HG02884 (cell line): ENCODE results near the gene NDUFA13.

ENCODE experiments used
- ATAC-seq: cut with Tn5 transposase; IDR thresholded peaks from one replicate; pipeline ENCODE4 v1.9.1; 2021; ENCODE audit warnings: mild to moderate bottlenecking, moderate library complexity; ENCODE audit not compliant: unreplicated experiment

Gene NDUFA13

DNA sequence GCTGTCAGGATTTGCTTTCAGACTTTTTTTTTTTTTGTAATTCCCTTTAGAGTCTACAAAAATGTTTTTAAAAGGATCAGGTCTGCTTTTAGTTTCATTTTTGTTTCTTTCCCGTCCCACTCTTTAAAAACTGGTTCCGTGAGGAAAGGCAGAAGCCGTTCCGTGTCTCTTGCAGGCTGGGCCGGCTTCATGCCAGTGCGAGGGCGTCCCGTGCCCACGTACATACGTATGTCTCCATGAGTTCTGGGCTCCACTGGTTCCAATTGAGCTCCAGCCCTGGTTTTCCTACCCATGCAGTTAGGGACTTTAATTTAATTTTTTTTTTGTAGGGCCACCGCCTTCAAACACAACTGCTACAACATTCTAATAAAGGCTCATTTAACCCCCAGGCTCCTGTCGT, 9.4 kb upstream of the NDUFA13 start:
- ATAC-seq, result no peak

DNA sequence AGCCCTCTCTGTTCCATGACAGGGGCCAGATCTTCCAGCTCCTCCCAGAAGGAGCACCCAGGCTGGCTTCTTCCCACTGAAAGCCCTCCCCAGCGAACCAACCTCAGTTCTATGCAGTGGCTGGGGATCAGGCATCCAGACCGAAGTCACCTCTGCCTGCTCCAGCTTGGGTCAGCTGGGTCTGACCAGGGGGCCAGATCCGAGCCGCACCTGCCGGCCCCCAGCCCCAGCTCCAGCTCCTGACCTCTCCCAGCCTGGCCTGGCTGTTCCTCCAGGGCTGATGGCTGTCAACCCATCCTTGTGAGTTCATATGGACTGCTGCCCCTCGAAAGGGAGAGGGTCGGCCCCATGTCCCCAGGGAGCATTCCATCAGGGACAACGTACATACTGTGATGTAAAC, 8.7 kb upstream of the NDUFA13 start:
- ATAC-seq, result no peak

DNA sequence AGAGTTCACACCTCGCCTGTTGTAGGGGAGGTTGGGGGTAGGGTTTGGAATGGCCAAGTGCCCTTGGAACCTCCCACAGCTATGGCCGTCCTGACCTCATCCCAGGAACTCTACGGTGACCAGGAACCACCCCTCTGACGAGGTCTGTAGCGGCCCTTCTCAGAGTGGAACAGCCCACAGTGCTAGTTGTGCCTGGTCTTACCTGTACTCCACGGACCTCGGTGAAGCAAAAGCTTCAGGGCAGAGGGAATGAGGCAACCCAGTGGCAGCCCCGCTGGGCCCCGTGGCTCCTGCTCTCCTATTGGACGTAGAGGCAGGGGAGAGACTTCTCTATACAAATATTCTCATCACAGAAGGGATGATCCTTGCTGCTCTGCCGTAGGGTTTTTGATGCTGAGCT, 7.8 kb upstream of the NDUFA13 start:
- ATAC-seq, result no peak

DNA sequence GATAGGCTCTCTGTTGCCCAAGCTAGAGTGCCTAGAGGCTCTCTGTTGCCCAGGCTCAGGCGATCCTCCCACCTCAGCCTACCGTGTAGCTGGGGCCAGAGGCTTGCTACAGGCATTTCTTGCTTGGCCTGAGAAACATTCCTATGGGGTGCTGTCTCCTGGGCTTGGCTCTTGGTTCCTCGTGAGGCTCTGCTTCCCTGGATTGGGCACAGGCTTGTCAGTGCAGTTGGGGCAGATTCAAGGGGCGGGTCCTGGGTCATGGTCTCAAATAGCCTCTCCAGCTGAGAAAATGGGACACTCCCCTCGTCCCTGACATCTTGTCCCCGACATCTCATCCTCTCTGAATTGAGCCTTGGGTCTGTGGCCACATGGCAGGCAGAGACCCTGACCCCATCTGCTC, 5.6 kb upstream of the NDUFA13 start:
- no peak for ATAC-seq

DNA sequence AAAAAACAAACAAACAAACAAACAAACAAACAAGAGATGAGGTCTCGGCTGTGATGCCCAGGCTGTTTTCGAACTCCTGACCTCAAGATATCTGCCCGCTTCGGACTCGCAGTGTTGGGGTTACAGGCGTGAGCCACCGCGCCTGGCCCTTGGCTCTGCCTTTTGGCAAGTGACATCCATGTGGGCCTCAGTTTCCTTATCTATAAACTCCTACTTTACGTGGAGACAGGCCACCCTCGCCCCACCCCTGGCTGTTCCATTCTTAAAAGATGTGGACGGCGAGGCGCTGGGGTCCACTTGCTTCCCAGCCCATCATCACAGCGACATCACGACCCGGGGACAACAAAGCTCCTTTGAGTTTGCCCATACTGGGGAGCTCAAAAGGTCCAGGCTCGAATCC, 2.3 kb upstream of the NDUFA13 start:
- no peak for ATAC-seq

DNA sequence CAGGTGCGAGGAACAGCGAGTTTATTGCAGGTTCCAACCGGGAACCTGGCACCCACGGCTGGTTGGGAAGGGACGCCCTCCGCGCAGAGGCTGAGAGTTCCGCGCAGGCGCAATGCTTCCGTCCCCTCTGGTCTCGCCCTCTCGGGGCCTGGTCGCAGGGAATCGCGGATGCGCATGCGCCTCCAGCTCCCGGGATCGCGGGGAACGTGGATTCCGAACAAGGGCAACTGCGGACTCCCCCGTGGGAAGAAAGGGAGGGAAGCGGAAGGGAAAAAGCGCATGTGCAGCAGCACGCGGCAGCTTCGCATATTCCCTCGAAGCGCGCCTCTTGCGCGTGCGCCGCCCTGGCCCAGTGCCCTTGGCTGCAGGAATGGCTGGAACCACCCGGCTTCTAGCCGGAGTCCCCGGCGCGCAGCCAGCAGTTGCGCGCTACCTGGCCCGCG, 1.8 kb upstream of the NDUFA13 start:
- no peak for ATAC-seq

DNA sequence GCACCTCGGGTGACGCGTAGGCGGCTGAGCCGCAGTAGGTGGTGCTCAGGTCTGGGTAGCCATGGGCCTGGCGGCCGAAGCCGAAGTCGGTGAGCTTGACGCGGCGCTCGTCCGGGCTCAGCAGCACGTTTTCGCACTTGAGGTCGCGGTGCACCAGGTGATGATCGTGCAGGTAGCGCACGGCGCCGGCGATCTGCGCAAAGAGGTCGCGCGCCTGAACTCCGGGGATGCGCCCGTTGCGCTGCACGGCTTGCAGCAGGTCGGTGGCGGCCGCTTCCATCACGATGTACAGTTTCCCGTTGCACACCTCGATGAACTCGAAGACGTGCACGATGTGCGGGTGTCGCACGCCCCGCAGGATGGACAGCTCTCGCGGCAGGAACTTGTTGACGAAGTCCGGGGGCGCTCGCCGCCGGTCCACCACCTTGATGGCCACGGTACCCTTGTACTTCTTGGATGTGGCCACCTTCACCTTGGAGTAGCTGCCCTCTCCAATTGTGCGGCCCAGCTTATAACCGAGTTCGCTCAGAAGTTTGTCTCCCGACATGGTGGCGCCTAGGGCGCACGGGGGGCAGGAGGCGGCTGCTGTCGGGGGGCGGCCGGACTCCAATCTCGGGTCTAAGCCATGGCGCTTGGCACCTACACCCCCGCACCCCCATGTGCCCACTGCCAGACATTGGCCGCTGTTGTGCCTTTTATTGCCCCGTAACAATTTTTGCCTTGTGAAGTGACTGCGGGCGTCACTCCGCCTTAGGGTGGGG, 964 bp upstream of the NDUFA13 start, which contains the start of gene TSSK6:
Gene TSSK6 (minus strand): TSS at position 668 of the 761 bp plus-strand sequence. CDS start 121 bp downstream, at position 547.
- no peak for ATAC-seq

DNA sequence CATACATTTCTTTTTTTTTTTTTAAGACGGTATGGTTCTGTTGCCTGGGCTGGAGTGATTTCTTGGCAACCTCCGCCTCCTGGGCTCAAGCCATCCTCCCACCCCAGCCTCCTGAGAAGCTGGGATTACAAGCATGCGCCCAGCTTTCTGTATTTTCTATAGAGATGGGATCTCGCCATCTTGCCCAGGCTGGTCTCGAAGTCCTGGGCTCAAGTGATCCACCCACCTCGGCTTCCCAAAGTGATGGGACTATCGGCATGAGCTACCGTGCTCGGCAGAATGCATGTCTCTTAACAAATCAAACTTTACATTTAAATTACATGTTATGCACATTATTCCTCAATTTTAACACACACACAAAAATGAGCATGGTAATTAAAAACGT, 1.2 kb downstream of the NDUFA13 start:
- no peak for ATAC-seq

DNA sequence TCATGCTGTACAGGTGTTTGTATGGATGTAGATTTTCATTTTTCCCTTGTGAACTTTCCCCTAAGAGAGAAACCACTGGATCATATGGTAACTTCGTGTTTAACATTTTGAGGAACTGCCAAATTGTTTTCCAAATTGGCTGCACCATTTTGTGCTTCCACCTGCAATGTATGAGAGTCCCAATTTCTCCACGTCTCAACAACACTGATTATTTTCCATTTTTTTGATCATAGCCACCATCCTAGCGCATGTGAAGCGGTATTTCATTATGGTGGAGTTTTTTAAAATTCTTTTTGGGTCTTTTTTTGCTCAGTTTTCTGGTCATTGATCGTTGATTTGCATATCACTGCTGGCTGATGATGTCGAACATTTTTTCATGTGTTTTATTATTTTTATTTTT, 5.0 kb downstream of the NDUFA13 start:
- no peak for ATAC-seq

DNA sequence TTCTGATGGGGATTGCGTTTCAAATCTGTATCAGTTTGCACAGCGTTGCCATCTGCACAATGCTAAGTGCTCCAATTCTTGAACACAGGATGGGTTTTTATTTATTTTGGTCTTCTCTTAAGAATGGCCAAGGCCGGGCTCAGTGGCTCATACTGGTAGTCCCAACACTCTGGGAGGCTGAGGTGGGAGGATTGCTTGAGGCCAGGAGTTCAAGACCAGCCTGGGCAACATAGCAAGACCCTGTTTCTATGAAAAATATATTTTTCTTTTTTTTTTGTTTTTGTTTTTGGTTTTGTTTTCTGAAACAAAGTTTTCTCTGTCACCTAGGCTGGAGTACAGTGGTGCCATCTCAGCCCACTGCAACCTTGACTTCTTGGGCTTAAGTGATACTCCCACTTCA, 7.2 kb downstream of the NDUFA13 start:
- ATAC-seq, result no peak

DNA sequence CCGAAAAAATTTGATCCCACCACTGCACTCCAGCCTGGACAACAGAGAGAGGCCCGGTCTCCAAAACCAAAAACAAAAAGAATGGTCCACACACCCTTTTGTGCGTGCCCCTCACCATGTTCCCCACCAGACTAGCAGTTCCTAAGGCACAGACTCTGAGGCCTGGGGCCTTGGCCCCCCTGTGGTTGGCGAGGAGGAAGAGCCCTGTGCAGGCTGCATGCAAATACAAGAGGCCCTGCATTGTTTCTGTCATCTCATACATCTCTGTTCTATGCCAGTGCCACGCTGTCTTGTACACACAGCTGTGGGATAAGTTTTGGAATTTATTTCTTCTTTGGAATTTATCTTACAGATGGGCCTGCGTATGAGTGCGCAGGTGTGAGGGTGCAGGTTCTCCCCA, 8.0 kb downstream of the NDUFA13 start:
- no peak for ATAC-seq

DNA sequence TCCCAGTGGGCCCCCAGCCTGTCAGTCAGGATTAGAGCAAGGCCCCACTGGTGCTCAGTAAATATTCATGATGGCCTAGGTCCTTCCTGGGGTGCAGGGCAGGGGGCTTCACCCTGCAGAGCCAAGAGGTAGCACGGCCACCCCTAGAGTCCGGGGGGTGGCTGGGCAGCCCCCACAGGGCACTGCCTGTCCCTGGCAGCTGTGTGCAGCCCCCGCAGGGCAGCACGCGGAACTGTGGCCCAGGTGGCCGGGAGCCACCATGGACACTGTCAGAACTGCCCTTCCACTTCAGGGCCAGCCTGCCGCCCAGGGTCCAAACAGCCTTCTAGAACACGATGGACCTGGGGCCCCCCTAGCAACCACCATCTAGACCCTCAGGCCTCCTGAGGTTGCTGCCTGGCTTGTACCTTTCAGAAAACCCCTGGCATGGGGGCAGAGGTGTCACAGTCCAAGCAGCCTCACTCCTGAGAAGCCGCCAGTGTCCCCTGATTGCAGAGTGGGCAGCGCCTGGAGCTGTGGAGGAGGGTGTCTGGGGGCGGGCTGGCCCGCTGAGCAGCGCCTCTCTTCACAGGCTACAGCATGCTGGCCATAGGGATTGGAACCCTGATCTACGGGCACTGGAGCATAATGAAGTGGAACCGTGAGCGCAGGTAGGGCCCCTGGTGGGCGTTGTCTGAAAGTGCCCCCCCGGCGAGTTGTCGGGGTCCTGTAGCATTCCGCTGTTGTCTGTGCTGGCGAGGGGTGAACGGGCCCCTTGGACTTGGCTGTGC, 9.8 kb downstream of the NDUFA13 start:
- ATAC-seq, result no peak

DNA sequence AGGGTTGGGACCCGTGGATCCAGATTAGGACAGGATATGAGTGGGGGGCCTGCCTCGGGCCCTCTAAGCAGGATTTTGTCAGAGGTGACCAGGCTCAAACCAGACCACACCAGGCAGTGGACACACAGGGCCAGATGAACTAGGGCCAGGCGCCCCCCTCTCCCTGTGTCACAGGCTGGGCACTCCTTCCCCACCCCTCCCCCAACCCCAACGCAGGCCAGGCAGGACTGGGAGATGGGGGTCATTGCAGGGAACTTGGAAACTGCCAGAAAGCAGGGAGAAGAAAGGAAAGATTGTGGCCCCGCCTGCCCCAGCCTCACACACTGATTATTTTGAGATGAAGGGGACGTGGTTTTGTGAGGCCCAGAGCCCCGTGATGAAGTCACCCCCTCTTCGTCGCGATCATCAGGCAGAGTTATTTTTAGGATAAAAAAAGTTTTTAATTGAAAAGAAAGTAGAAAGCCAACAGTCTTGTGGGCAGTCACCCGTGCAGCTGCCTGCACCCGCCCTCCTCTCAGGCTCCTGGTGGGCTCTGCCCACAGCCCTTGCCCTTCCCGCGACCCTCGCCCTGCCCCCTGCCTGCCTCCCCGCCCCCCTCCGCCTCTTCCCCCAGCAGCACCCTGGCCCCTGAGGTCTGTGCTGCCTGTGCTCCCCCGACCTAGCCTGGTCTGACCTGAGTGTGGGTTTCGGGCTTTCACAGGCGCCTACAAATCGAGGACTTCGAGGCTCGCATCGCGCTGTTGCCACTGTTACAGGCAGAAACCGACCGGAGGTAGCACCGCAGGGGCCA, 10.8 kb downstream of the NDUFA13 start:
- no peak for ATAC-seq

DNA sequence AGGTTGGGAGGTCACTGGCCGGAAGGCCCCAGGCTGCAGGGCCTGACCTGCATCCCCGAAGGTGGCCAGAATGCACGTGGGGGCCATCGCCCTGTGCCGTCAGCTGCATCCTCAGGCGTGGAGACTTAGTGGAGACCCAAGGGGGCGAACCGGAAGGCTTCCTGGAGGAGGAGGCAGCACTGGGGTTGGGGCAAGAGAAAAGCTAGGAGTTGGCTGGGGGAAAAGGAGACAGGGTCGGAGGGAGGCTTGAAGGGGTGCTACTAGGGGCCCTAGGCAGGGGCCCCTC, 11.3 kb downstream of the NDUFA13 start:
- no peak for ATAC-seq

DNA sequence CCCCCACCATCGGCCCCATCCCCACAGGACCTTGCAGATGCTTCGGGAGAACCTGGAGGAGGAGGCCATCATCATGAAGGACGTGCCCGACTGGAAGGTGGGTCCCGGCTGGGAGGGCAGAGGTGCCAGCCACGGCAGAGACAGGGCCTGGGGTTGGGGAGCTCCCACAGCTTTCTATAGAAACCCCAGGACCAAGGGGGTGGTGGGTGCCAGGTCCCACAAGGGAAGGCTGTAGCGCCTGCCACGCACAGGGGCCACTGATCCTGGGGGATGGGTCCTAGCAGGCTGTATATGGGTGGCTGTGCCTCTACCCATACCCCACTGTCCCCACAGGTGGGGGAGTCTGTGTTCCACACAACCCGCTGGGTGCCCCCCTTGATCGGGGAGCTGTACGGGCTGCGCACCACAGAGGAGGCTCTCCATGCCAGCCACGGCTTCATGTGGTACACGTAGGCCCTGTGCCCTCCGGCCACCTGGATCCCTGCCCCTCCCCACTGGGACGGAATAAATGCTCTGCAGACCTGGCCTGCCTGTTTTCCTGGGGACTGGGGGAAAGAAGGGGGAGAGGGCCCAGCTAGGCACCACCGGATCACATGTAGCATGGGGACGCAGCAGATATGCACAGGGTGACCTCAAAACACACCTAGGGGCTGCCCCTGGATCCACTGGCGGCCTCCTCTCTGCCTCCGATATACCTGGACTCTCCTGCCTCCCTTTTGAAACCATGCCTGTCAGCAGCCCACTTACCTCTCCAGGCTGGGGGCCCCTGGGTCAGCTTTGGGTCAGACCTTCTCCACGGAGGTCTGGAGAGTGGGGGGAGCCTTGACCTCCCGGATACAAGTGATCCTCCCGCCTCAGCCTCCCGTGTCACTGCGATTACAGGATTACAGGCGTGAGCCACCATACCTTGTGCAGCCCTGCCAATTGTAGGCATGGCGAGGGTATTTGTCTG, 11.9 kb downstream of the NDUFA13 start:
- ATAC-seq, result no peak

DNA sequence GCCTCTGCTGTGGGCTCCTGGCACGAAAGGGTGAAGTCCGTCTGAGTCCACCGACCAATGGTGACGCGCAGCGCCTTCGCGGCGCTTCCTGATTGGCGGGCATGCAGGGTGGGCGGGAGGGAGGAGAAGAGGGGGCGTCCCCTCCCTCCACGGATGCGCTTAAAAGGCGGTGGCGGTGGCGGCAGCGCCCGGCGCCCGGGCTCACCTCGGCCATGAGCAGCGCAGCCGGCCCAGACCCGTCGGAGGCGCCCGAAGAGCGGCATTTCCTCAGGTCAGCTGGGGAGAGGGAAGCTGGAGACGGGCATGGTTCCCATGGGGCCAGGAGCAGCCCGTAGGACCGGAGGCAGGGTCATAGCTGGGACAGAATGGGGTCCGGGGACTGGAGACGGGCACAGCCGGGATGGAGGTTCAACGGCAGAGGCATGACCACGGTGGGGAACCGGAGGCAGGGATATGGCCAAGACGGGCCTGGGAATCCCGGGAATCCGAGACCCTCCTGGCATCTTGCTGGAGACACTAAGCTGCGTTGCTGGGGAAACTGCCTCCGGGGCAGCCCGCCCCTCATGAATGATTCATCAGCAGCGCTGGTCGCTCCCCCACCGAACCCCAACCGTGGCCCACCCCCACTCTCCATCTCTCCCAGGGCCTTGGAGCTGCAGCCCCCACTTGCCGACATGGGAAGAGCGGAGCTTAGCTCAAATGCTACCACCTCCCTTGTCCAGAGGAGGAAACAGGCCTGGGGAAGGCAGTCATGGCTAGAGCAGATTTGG, 12.9 kb downstream of the NDUFA13 start, which contains the start of gene YJEFN3:
Gene YJEFN3 (plus strand): TSS at position 191 of the 770 bp plus-strand sequence. CDS start 22 bp downstream, at position 213.
- no peak for ATAC-seq

DNA sequence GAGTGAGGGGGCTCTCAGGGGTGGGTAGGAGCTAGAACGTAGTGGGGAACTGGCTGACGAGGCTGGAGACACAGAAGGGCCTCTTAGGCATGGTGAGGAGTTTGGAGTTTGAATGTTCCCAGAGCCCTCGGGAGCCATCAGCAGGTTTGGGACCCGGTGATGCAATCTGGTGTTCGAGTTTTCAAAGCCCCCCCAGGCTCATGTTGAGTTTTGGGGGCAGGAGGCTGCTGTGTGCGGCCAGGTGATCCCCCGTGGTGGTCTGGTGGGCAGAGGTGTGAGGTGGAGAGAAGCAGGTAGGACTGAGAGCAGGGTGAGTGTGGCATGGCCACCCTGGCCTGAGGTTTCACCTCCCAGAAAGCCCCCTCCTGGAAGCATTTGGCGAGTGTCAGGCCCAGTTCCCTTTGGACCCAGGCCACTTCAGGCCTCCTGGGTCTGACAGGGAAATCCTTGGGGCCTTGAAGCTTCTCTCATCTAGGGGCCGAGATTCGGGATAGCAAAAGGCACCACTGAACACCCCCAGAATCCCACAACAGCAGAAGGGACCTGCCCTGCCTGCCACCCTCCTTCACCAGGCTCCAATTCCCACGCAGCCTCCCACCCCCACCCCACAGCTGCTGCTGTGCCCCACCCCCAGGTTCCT, 13.9 kb downstream of the NDUFA13 start:
- ATAC-seq, result no peak

DNA sequence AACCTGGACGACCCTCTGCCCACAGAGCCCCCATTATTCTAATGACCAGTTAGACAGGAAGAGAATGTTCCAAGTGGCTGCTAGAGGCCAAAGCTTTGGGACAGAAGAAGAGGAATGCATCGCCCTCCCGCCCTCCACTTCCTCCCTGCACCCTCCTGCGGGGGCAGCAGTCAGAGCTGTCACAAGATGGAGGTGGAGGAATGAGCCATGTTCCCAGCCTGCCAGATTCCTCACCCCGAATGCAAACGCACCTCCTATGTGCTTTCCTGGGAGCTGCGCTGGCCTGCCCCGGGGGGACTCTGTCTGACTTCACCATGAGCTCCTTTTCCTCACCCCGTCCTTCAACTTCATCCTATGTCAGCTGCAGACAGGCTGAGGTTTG, 14.4 kb downstream of the NDUFA13 start:
- no peak for ATAC-seq

DNA sequence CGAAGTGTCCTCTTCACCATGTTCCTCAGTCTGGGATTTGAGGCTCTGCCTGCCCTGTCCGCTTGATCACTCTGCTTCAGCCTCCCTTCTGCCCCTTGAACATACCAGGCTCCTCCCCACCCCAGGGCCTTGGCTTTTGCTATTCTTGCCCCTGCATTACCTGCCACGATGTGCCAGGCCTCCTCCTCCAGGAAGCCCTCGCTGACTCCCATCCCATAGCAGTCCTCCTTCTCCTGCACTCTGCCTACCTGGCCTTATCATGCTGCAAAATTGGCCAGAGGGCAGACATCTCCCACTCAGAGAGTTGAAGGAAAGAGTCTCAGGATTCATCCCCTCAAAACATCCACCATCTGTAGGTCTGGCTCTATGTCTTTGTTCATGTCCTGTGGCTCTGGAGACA, 14.9 kb downstream of the NDUFA13 start:
- ATAC-seq, result no peak
